K562 (cell line): ENCODE measurements around the gene NCAPD2. TPM values are rescaled to one million over a fixed set of nuclear protein-coding genes. Genes with fewer than 3 reads are reported as not detected.
A peak's percentile ranks its signal among the peaks of the same experiment; 100 is the strongest.

Source experiments
- CAMTA2 ChIP-seq: fragments of 250-450 bp; sonication (Bioruptor Pico); conservative IDR thresholded peaks from 2 replicates; pipeline ENCODE4 v1.5.1; 2022
- CREBBP ChIP-seq: IDR thresholded peaks from one replicate; pipeline ENCODE4 v1.6.1; 2012; ENCODE audit warnings: low read depth, mild to moderate bottlenecking, control low read depth, inconsistent platforms, low read length
- CTBP1 ChIP-seq: fragments of 450-650 bp; IDR thresholded peaks from 2 replicates; pipeline ENCODE4 v1.6.1; 2016; ENCODE audit warnings: borderline replicate concordance
- DDX20 ChIP-seq: fragments of 450-650 bp; IDR thresholded peaks from 2 replicates; pipeline ENCODE4 v1.6.1; 2016; ENCODE audit warnings: missing genetic modification characterization, low read depth, mild to moderate bottlenecking, missing compliant biosample characterization, moderate library complexity
- EP300 ChIP-seq: IDR thresholded peaks from 2 replicates; pipeline ENCODE4 v1.6.1; 2012; ENCODE audit warnings: low read length, improper control_type of control experiment
- EWSR1 ChIP-seq: fragments of 450-650 bp; IDR thresholded peaks from 2 replicates; pipeline ENCODE4 v1.6.1; 2018; ENCODE audit warnings: borderline replicate concordance, mild to moderate bottlenecking, low read depth, moderate library complexity; ENCODE audit not compliant: partially characterized antibody
- HDAC1 ChIP-seq, 2 experiments: fragments of 450-650 bp; IDR thresholded peaks; 2 replicates each; pipeline ENCODE4 v1.6.1; 2016 to 2017; ENCODE audit warnings: inconsistent platforms in 1 of 2, mild to moderate bottlenecking in 1 of 2, moderate library complexity in 1 of 2
- ILF3 ChIP-seq: fragments of 450-650 bp; IDR thresholded peaks from 2 replicates; pipeline ENCODE4 v1.6.1; 2018; ENCODE audit warnings: antibody characterized with exemption, mild to moderate bottlenecking, moderate library complexity, borderline replicate concordance
- MXI1 ChIP-seq: IDR thresholded peaks from 2 replicates; pipeline ENCODE4 v1.6.1; 2011; ENCODE audit warnings: low read depth, mild to moderate bottlenecking, improper control_type of control experiment, low read length
- NR2C2 ChIP-seq, 2 experiments: fragments of 200-800 bp in 1 of 2; sonication (Bioruptor generic) in 1 of 2; sonication (generic) in 1 of 2; formaldehyde crosslinking in 1 of 2; IDR thresholded peaks; 2 replicates each; pipeline versions ENCODE4 v1.6.1 to v1.8.0; 2016 to 2022; ENCODE audit warnings: mild to moderate bottlenecking in 1 of 2, missing compliant biosample characterization in 1 of 2, missing genetic modification characterization in 1 of 2, missing genetic modification reagents in 1 of 2
- SMARCB1 ChIP-seq: IDR thresholded peaks from 2 replicates; pipeline ENCODE4 v1.6.1; 2011; ENCODE audit warnings: improper control_type of control experiment, low read depth; ENCODE audit not compliant: insufficient read length
- STAG1 ChIP-seq: sonication (generic); formaldehyde crosslinking; IDR thresholded peaks from 2 replicates; pipeline ENCODE4 v1.5.0; 2020; ENCODE audit warnings: missing genetic modification reagents, borderline replicate concordance
- SUPT5H ChIP-seq: fragments of 450-650 bp; IDR thresholded peaks from 2 replicates; pipeline ENCODE4 v1.6.1; 2016
- ZNF589 ChIP-seq: fragments of 200-800 bp; sonication (Bioruptor generic); IDR thresholded peaks from 2 replicates; pipeline ENCODE4 v1.6.1; 2016; ENCODE audit warnings: low read depth, missing genetic modification characterization, missing compliant biosample characterization
- ZNF764 ChIP-seq: fragments of 250-450 bp; sonication (Bioruptor Pico); IDR thresholded peaks from 2 replicates; pipeline ENCODE4 v1.4.0; 2020; ENCODE audit warnings: low read depth, mild to moderate bottlenecking, moderate library complexity
- polyA plus RNA-seq, 8 experiments: library from polyadenylated mRNA; depleted of rRNA in 4 of 8; stranded (reverse) in 5 of 8; unstranded in 3 of 8; fragments of >200 nt; fragmentation: Nextera tagmentation in 2 of 8; fragmentation: Illumina TruSeq in 1 of 8; extraction: Ambion mirVana in 2 of 8; extraction: Trizol in 1 of 8; gene quantifications; 2 replicates each; pipeline versions ENCODE4 v1.2.1 to v1.2.3, GENCODE V29; 2011 to 2014; ENCODE audit warnings: inconsistent platforms in 1 of 8, missing spikeins in 1 of 8
- total RNA-seq, 7 experiments: library from RNA; depleted of rRNA in 6 of 7; stranded (reverse); fragments of >200 nt in 6 of 7; fragmentation: Illumina TruSeq in 2 of 7; extraction: Trizol in 2 of 7; gene quantifications; 2 replicates each; pipeline versions ENCODE4 v1.2.1 to v1.2.3, GENCODE V29; 2011 to 2021; ENCODE audit warnings: low replicate concordance in 1 of 7
- TF ChIP-seq, protein P1 (sequence below): sonication (generic); formaldehyde crosslinking; IDR thresholded peaks from 2 replicates; pipeline ENCODE4 v1.8.0; 2023; ENCODE audit warnings: missing genetic modification reagents, mild to moderate bottlenecking, borderline replicate concordance
- TF ChIP-seq, protein P2 (sequence below), 3 experiments: fragments of 200-800 bp in 1 of 3; fragments of 250-450 bp in 1 of 3; fragments of 450-650 bp in 1 of 3; sonication (Bioruptor Pico) in 1 of 3; sonication (Bioruptor generic) in 1 of 3; formaldehyde crosslinking in 1 of 3; IDR thresholded peaks; 2 replicates each; pipeline versions ENCODE4 v1.6.1 to v1.8.0; 2016 to 2022; ENCODE audit warnings: mild to moderate bottlenecking in 2 of 3, missing genetic modification characterization in 2 of 3, missing compliant biosample characterization in 1 of 3, moderate library complexity in 1 of 3

NCAPD2 gene
- total and polyA plus RNA-seq, 9 of the 15 experiments (the other 6 are each of a cell fraction or from before 2014, with no cell fraction given): 16.9 to 93.7 (median 68.3) TPM

DNA sequence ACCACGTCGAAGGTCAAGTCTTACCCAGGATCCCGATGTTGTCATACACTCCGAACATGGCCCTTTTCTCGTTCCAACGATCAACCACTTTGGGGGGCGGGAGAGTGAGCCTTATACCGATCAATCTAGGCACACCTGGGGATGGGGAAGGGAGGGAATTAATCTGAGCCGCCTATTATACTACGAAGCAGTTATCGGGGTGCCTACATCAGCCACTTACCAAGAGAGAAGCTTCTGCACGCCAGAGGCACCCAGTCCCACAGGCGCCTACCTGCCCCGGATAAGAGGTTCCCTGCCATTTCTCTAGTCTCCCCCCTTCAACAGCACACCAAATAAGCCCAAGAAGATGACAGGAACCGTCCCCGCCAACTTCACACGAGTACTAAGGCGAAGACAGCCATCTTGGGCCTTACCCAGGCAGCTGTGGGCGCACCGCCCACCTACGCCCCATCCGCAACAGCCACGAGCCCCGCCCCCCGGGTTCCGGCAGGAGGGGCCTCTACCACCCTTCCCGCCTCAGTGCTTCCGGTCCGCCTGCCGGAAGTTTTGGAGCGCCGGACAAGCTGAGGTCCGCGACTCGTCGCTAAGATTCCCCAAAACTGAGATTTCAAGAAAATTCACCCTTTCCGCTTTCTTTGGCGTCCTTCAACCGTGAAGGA is 935 bp upstream of the NCAPD2 start, which contains the start of gene MRPL51 (continued):
- TF ChIP-seq EWSR1 (no peak), ILF3 (no peak), ZNF764 (no peak), DDX20 (tag) (no peak), CTBP1 (no peak), CAMTA2 (CRISPR knock-in tag) (no peak), HDAC1 (IDR thresholded peaks at IDR 0.05) (peak in 1 of 2 experiments; percentile 53; a peak in 2 of 4 replicates), EP300 (peak; percentile 32; the same call in 1 of the 2 replicates), STAG1 (CRISPR knock-in tag) (no peak), NR2C2 (CRISPR knock-in tag; IDR thresholded peaks at IDR 0.05) (no peak), NR2C2 (tag; IDR thresholded peaks at IDR 0.05) (peak; percentile 71; the same call in 1 of the 2 replicates), ZNF589 (CRISPR knock-in tag) (no peak), SMARCB1 (no peak), SUPT5H (peak; percentile 87), CREBBP (no peak), MXI1 (peak; percentile 52; the same call in 1 of the 2 replicates)
- TF ChIP-seq, protein P1, sequence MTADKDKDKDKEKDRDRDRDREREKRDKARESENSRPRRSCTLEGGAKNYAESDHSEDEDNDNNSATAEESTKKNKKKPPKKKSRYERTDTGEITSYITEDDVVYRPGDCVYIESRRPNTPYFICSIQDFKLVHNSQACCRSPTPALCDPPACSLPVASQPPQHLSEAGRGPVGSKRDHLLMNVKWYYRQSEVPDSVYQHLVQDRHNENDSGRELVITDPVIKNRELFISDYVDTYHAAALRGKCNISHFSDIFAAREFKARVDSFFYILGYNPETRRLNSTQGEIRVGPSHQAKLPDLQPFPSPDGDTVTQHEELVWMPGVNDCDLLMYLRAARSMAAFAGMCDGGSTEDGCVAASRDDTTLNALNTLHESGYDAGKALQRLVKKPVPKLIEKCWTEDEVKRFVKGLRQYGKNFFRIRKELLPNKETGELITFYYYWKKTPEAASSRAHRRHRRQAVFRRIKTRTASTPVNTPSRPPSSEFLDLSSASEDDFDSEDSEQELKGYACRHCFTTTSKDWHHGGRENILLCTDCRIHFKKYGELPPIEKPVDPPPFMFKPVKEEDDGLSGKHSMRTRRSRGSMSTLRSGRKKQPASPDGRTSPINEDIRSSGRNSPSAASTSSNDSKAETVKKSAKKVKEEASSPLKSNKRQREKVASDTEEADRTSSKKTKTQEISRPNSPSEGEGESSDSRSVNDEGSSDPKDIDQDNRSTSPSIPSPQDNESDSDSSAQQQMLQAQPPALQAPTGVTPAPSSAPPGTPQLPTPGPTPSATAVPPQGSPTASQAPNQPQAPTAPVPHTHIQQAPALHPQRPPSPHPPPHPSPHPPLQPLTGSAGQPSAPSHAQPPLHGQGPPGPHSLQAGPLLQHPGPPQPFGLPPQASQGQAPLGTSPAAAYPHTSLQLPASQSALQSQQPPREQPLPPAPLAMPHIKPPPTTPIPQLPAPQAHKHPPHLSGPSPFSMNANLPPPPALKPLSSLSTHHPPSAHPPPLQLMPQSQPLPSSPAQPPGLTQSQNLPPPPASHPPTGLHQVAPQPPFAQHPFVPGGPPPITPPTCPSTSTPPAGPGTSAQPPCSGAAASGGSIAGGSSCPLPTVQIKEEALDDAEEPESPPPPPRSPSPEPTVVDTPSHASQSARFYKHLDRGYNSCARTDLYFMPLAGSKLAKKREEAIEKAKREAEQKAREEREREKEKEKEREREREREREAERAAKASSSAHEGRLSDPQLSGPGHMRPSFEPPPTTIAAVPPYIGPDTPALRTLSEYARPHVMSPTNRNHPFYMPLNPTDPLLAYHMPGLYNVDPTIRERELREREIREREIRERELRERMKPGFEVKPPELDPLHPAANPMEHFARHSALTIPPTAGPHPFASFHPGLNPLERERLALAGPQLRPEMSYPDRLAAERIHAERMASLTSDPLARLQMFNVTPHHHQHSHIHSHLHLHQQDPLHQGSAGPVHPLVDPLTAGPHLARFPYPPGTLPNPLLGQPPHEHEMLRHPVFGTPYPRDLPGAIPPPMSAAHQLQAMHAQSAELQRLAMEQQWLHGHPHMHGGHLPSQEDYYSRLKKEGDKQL (CRISPR knock-in tag): no peak
- TF ChIP-seq, protein P2, sequence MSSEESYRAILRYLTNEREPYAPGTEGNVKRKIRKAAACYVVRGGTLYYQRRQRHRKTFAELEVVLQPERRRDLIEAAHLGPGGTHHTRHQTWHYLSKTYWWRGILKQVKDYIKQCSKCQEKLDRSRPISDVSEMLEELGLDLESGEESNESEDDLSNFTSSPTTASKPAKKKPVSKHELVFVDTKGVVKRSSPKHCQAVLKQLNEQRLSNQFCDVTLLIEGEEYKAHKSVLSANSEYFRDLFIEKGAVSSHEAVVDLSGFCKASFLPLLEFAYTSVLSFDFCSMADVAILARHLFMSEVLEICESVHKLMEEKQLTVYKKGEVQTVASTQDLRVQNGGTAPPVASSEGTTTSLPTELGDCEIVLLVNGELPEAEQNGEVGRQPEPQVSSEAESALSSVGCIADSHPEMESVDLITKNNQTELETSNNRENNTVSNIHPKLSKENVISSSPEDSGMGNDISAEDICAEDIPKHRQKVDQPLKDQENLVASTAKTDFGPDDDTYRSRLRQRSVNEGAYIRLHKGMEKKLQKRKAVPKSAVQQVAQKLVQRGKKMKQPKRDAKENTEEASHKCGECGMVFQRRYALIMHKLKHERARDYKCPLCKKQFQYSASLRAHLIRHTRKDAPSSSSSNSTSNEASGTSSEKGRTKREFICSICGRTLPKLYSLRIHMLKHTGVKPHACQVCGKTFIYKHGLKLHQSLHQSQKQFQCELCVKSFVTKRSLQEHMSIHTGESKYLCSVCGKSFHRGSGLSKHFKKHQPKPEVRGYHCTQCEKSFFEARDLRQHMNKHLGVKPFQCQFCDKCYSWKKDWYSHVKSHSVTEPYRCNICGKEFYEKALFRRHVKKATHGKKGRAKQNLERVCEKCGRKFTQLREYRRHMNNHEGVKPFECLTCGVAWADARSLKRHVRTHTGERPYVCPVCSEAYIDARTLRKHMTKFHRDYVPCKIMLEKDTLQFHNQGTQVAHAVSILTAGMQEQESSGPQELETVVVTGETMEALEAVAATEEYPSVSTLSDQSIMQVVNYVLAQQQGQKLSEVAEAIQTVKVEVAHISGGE (CRISPR knock-in tag; IDR thresholded peaks at IDR 0.05): peak; percentile 89 to 98 (median 97)
